HepG2 (cell line): ENCODE data around the gene ZFHX3. TPM values are rescaled to one million over a fixed set of nuclear protein-coding genes. Genes with fewer than 3 reads are reported as not detected.

Experiments
- ATAC-seq: fragments of 200-7000 bp; cut with Tn5 transposase; 3 replicates; pipeline ENCODE4 v1.9.1; 2020; ENCODE audit warnings: mild to moderate bottlenecking, moderate library complexity
- BruUV-seq: library from RNA; stranded (reverse); fragments of 400-500 nt; replicated peaks from 2 replicates; lab custom pipeline; 2021; lab: Mats Ljungman, UMichigan
- CTCF ChIA-PET: fragments of 300-600 bp; formaldehyde crosslinking; extraction: SDS; loops from one replicate; lab custom pipeline; 2021; ENCODE audit warnings: low total read pairs, inconsistent platforms, low intra/inter-chr PET ratio; lab: Yijun Ruan, JAX
- POLR2A ChIA-PET: fragments of 350-600 bp; sonication (Branson Sonifier 250); formaldehyde crosslinking; loops from one replicate; lab custom pipeline; 2020; ENCODE audit warnings: antibody characterized with exemption, inconsistent platforms; lab: Yijun Ruan, JAX
- DNase-seq: peaks from one replicate; pipeline ENCODE4 v3.0.0-alpha.2; 2015; ENCODE audit warnings: low spot score
- FAIRE-seq: peaks from 3 replicates; lab custom pipeline; 2011; peaks lifted over from hg19 to GRCh38; lab: Jason Lieb, UNC
- H2AFZ ChIP-seq: one replicate; pipeline ENCODE4 v1.6.1; 2011; ENCODE audit warnings: low read length, inconsistent platforms
- H3K27ac ChIP-seq: fragments of 300-600 bp; 3 replicates; pipeline ENCODE4 v1.8.0; 2011; ENCODE audit warnings: mixed run types, mild to moderate bottlenecking, mixed read lengths, low read length, inconsistent platforms; ENCODE audit not compliant: insufficient read depth; ENCODE audit errors: extremely low read length
- H3K27me3 ChIP-seq, 2 experiments: fragments of 200-600 bp in 1 of 2; 2 replicates in 1 of 2; 3 replicates in 1 of 2; pipeline versions ENCODE4 v1.6.0 to v1.8.0; 2011; ENCODE audit warnings: low read length in 2 of 2, mild to moderate bottlenecking in 2 of 2, moderate library complexity in 2 of 2, inconsistent platforms in 1 of 2; ENCODE audit not compliant: insufficient read depth in 2 of 2, control insufficient read depth in 1 of 2
- H3K36me3 ChIP-seq, 2 experiments: fragments of 200-600 bp in 1 of 2; replicated peaks in 1 of 2; 2 replicates in 1 of 2; 3 replicates in 1 of 2; pipeline versions ENCODE4 v1.5.1 to v1.8.0; 2011; ENCODE audit warnings: low read length in 2 of 2, inconsistent platforms in 1 of 2; ENCODE audit not compliant: insufficient read depth in 2 of 2, control insufficient read depth in 1 of 2
- H3K4me1 ChIP-seq: 2 replicates; pipeline ENCODE4 v1.5.1; 2012; ENCODE audit warnings: low read length, inconsistent platforms; ENCODE audit not compliant: insufficient read depth
- H3K4me2 ChIP-seq: 2 replicates; pipeline ENCODE4 v1.6.0; 2011; ENCODE audit warnings: low read depth, low read length, inconsistent platforms
- H3K4me3 ChIP-seq, 3 experiments: fragments of 200-600 bp in 1 of 3; sonication (generic), shearing (Covaris generic) in 1 of 3; replicated peaks in 1 of 3; 2 replicates each; pipeline ENCODE4 v1.5.1; 2011 to 2016; ENCODE audit warnings: low read length in 3 of 3, inconsistent platforms in 2 of 3, low read depth in 2 of 3, mild to moderate bottlenecking in 2 of 3, control low read depth in 1 of 3, mixed read lengths in 1 of 3; ENCODE audit not compliant: insufficient read depth in 1 of 3
- H3K79me2 ChIP-seq: one replicate; pipeline ENCODE4 v1.6.1; 2011; ENCODE audit warnings: low read length, inconsistent platforms; ENCODE audit not compliant: insufficient read depth
- H3K9ac ChIP-seq: 2 replicates; pipeline ENCODE4 v1.6.0; 2011; ENCODE audit warnings: mild to moderate bottlenecking, low read depth, low read length, inconsistent platforms; ENCODE audit not compliant: insufficient read depth
- H3K9me3 ChIP-seq: 2 replicates; pipeline ENCODE4 v1.5.1; 2012; ENCODE audit warnings: mild to moderate bottlenecking, low read length
- H4K20me1 ChIP-seq: 2 replicates; pipeline ENCODE4 v1.6.0; 2011; ENCODE audit warnings: inconsistent platforms, mild to moderate bottlenecking, low read length, moderate library complexity; ENCODE audit not compliant: insufficient read depth
- JUNB ChIP-seq: sonication (generic); formaldehyde crosslinking; IDR thresholded peaks from 2 replicates; pipeline ENCODE4 v1.8.0; 2022; ENCODE audit warnings: missing genetic modification reagents, mild to moderate bottlenecking, borderline replicate concordance
- MLXIP ChIP-seq: sonication (generic); formaldehyde crosslinking; IDR thresholded peaks from 2 replicates; pipeline ENCODE4 v1.9.0; 2021; ENCODE audit warnings: missing genetic modification reagents, borderline replicate concordance
- TCF7 ChIP-seq: sonication (generic); IDR thresholded peaks from 2 replicates; pipeline ENCODE4 v1.6.1; 2016; ENCODE audit warnings: antibody characterized with exemption, low read depth
- ZNF362 ChIP-seq: sonication (generic); formaldehyde crosslinking; IDR thresholded peaks from 2 replicates; pipeline ENCODE4 v1.4.0; 2020; ENCODE audit warnings: missing genetic modification reagents, mild to moderate bottlenecking, borderline replicate concordance
- ZNF83 ChIP-seq: sonication (generic); formaldehyde crosslinking; IDR thresholded peaks from 2 replicates; pipeline ENCODE4 v1.4.0; 2020; ENCODE audit warnings: missing genetic modification reagents, mild to moderate bottlenecking, borderline replicate concordance
- WGBS: methylation state at CpG from one replicate; pipeline ENCODE4 v1.1.6; 2017; ENCODE audit warnings: low lambda C conversion rate; 5-methylcytosine and 5-hydroxymethylcytosine counted together
- in situ Hi-C: cut with HindIII; loops from 2 replicates; pipeline ENCODE4 v1.10.0; 2017; ENCODE audit warnings: low pct_unique_long_range_greater_than_20kb; ENCODE audit not compliant: extremely low pct_ligation_motif_present
- intact Hi-C: fragments of 100-400 bp; cut with micrococcal nuclease; formaldehyde crosslinking; loops from one replicate; pipeline ENCODE4 v1.10.0; 2022; ENCODE audit not compliant: unreplicated experiment
- polyA plus RNA-seq, 8 experiments: library from polyadenylated mRNA; depleted of rRNA in 3 of 8; stranded (reverse) in 7 of 8; unstranded in 1 of 8; fragments of >200 nt; fragmentation: Illumina TruSeq in 4 of 8; extraction: Trizol in 4 of 8; gene quantifications; 2 replicates each; pipeline versions ENCODE4 v1.2.1 to v1.2.3, GENCODE V29; 2011 to 2016; ENCODE audit warnings: low read depth in 4 of 8, missing spikeins in 1 of 8, mixed read lengths in 1 of 8; ENCODE audit not compliant: insufficient read depth in 1 of 8
- total RNA-seq, 5 experiments: library from RNA; depleted of rRNA; stranded (reverse); fragments of >200 nt; fragmentation: Illumina TruSeq; extraction: Trizol; gene quantifications; 2 replicates each; pipeline ENCODE4 v1.2.3, GENCODE V29; 2016; ENCODE audit warnings: low read depth in 1 of 5
- TF ChIP-seq, protein P1 (sequence below): IDR thresholded peaks from 2 replicates; pipeline ENCODE4 v1.6.1; 2012; ENCODE audit warnings: low read length, improper control_type of control experiment
- TF ChIP-seq, protein P2 (sequence below): sonication (generic); formaldehyde crosslinking; IDR thresholded peaks from 2 replicates; pipeline ENCODE4 v1.8.1; 2023; ENCODE audit warnings: mild to moderate bottlenecking, inconsistent platforms, moderate library complexity, missing genetic modification reagents, borderline replicate concordance
- TF ChIP-seq, protein P3 (sequence below): sonication (generic); formaldehyde crosslinking; conservative IDR thresholded peaks from 2 replicates; pipeline ENCODE4 v1.4.0; 2020; ENCODE audit warnings: mild to moderate bottlenecking, missing genetic modification reagents, moderate library complexity

The ZFHX3 gene
- total and polyA plus RNA-seq, 2 of the 13 experiments (the other 11 are each of a cell fraction or from before 2014, with no cell fraction given): 5.0 to 6.0 TPM

- TF ChIP-seq, protein P1, sequence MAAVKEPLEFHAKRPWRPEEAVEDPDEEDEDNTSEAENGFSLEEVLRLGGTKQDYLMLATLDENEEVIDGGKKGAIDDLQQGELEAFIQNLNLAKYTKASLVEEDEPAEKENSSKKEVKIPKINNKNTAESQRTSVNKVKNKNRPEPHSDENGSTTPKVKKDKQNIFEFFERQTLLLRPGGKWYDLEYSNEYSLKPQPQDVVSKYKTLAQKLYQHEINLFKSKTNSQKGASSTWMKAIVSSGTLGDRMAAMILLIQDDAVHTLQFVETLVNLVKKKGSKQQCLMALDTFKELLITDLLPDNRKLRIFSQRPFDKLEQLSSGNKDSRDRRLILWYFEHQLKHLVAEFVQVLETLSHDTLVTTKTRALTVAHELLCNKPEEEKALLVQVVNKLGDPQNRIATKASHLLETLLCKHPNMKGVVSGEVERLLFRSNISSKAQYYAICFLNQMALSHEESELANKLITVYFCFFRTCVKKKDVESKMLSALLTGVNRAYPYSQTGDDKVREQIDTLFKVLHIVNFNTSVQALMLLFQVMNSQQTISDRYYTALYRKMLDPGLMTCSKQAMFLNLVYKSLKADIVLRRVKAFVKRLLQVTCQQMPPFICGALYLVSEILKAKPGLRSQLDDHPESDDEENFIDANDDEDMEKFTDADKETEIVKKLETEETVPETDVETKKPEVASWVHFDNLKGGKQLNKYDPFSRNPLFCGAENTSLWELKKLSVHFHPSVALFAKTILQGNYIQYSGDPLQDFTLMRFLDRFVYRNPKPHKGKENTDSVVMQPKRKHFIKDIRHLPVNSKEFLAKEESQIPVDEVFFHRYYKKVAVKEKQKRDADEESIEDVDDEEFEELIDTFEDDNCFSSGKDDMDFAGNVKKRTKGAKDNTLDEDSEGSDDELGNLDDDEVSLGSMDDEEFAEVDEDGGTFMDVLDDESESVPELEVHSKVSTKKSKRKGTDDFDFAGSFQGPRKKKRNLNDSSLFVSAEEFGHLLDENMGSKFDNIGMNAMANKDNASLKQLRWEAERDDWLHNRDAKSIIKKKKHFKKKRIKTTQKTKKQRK: no peak
- TF ChIP-seq ZNF362 (CRISPR knock-in tag): no peak
These were observed 150.2 kb downstream of the ZFHX3 start (continued) for GRCh38 chr16:72897707-72898106.

DNA sequence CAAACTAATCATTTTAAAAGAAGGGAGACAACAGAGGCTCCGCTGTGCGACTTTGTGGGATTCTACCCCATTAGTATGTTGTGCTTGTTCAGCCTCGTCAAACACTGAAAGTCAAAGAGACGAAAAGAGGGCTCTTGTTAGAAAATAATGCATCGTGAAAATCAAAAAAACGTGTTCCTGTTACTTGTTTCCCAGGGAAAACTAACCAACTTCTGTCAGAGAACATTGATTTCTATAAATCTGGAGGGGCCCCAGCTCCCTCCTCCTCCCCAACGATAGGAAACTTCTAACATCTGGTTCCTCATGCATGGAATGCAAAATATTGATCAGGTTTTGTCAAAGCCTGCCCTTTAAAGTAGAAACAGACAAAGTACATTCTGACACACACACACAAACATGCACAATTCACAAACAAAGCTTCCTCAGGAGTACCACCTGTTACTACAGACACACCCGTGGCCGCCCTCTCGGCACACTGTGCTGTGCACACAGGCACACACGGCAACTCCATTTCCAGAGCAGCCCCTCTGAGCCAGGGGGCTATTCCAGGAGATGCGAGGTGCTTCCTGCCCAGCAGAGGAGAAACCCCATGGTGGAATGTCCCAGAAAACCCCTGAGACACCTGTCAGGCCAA lies 151.3 kb downstream of the ZFHX3 start:
- intact Hi-C loops: no loop called here
- H4K20me1 ChIP-seq: no peaks in the 10 kb centered on the region
- H3K79me2 ChIP-seq: peaks cover 12% of the 10 kb centered on the region
- H3K4me3 ChIP-seq: no peak overlapping the region
- no peaks in the 10 kb centered on the region for H3K9me3 ChIP-seq
- POLR2A ChIA-PET: interaction anchor here (0.7 to 1.4 kb wide), 3 partner anchors 19 to 31 kb away, joined by 3 to 6 read pairs (median 6); no protein-coding TSS in a partner anchor
- 82% methylated on average over 12 of the region's 12 CpGs for WGBS
- ATAC-seq: peak; percentile 78
- in situ Hi-C loops: no loop called here
- H3K27ac ChIP-seq: no peak overlapping the region
- no peak overlapping the region for H3K9ac ChIP-seq
- CTCF ChIA-PET: no interaction called here
- no peaks in the 10 kb centered on the region for H3K27me3 ChIP-seq
- H2AFZ ChIP-seq: no peak overlapping the region
- BruUV-seq: no TSS peak
- peaks cover 35% of the 10 kb centered on the region for H3K4me1 ChIP-seq
- no peak overlapping the region for H3K4me2 ChIP-seq
- peaks cover 8 to 52% of the 10 kb centered on the region in 2 experiments; a peak in 4 of 5 replicates for H3K36me3 ChIP-seq
- peak; percentile 34 for FAIRE-seq
- DNase-seq: no peak
- TF ChIP-seq, protein P2, sequence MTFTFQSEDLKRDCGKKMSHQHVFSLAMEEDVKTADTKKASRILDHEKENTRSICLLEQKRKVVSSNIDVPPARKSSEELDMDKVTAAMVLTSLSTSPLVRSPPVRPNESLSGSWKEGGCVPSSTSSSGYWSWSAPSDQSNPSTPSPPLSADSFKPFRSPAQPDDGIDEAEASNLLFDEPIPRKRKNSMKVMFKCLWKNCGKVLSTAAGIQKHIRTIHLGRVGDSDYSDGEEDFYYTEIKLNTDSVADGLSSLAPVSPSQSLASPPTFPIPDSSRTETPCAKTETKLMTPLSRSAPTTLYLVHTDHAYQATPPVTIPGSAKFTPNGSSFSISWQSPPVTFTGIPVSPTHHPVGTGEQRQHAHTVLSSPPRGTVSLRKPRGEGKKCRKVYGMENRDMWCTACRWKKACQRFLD (CRISPR knock-in tag): no peak
- TF ChIP-seq TCF7: 0 out of 2 replicates have a peak, but pooled peaks have one; percentile 14
- no peak for TF ChIP-seq ZNF83 (CRISPR knock-in tag)
- TF ChIP-seq, protein P3, sequence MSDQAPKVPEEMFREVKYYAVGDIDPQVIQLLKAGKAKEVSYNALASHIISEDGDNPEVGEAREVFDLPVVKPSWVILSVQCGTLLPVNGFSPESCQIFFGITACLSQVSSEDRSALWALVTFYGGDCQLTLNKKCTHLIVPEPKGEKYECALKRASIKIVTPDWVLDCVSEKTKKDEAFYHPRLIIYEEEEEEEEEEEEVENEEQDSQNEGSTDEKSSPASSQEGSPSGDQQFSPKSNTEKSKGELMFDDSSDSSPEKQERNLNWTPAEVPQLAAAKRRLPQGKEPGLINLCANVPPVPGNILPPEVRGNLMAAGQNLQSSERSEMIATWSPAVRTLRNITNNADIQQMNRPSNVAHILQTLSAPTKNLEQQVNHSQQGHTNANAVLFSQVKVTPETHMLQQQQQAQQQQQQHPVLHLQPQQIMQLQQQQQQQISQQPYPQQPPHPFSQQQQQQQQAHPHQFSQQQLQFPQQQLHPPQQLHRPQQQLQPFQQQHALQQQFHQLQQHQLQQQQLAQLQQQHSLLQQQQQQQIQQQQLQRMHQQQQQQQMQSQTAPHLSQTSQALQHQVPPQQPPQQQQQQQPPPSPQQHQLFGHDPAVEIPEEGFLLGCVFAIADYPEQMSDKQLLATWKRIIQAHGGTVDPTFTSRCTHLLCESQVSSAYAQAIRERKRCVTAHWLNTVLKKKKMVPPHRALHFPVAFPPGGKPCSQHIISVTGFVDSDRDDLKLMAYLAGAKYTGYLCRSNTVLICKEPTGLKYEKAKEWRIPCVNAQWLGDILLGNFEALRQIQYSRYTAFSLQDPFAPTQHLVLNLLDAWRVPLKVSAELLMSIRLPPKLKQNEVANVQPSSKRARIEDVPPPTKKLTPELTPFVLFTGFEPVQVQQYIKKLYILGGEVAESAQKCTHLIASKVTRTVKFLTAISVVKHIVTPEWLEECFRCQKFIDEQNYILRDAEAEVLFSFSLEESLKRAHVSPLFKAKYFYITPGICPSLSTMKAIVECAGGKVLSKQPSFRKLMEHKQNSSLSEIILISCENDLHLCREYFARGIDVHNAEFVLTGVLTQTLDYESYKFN: peak; percentile 79
- no peak for TF ChIP-seq MLXIP (CRISPR knock-in tag)
- no peak for TF ChIP-seq JUNB (CRISPR knock-in tag)
